ENCODE data around the gene NCAPD3. TPM values are rescaled to one million over a fixed set of nuclear protein-coding genes. Genes with fewer than 3 reads are reported as not detected.
A peak's percentile ranks its signal among the peaks of the same experiment; 100 is the strongest.

NCAPD3 gene
- polyA plus RNA-seq, 3 donors = 4.0 to 15.2 (median 6.0) TPM

DNA sequence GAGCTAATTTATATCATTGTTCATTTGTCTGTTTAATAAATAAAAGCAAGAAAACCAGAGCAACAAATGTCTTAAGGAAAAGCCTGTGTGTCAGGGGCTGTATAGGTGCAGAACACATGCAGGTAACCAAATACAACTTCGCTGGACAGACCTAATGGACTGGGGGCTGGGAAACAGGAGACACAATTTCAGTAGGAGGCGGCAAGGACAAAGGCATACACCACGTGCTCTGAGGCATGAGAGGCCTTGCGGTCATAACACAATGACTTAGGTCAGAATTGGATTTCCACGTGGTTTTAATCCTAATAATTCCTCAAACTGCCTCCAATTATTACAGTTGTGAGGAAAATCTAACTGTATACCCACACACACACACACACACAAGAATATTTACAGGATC, 43.7 kb upstream of the NCAPD3 start:
- H3K27ac Mint-ChIP-seq = no peak overlapping the region
- peak overlapping the region in 1 of 2 donors; percentile 75 for H3K4me3 Mint-ChIP-seq
- peaks cover 35% of the 10 kb centered on the region for H3K4me1 Mint-ChIP-seq
- intact Hi-C loops (cut with micrococcal nuclease) = no loop called here
- H3K36me3 Mint-ChIP-seq = peaks cover 25 to 33% of the 10 kb centered on the region in 2 donors
- no peaks in the 10 kb centered on the region for H4K20me1 ChIP-seq (ENCODE audit: insufficient read depth, low read length)
- H3K27me3 Mint-ChIP-seq (ENCODE audit: low read depth in 3 of 3) = peaks cover 61 to 71% (median 61%) of the 10 kb centered on the region in 3 donors
- no peak overlapping the region for H3K4me3 ChIP-seq (replicated peaks in 1 of 3; ENCODE audit: low read depth in 2 of 3, low read length in 3 of 3)
- no peak overlapping the region for H2AFZ ChIP-seq (ENCODE audit: insufficient read depth, low read depth, low read length, poor library complexity, severe bottlenecking)
- H3K4me2 ChIP-seq (replicated peaks; ENCODE audit: extremely low read depth, low read length, poor library complexity, severe bottlenecking) = no peak overlapping the region
- DNase-seq = no peak
- TF ChIP-seq, protein P1, sequence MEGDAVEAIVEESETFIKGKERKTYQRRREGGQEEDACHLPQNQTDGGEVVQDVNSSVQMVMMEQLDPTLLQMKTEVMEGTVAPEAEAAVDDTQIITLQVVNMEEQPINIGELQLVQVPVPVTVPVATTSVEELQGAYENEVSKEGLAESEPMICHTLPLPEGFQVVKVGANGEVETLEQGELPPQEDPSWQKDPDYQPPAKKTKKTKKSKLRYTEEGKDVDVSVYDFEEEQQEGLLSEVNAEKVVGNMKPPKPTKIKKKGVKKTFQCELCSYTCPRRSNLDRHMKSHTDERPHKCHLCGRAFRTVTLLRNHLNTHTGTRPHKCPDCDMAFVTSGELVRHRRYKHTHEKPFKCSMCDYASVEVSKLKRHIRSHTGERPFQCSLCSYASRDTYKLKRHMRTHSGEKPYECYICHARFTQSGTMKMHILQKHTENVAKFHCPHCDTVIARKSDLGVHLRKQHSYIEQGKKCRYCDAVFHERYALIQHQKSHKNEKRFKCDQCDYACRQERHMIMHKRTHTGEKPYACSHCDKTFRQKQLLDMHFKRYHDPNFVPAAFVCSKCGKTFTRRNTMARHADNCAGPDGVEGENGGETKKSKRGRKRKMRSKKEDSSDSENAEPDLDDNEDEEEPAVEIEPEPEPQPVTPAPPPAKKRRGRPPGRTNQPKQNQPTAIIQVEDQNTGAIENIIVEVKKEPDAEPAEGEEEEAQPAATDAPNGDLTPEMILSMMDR (IDR thresholded peaks at IDR 0.05) = no peak
- no peak overlapping the region for H3K9ac ChIP-seq (ENCODE audit: insufficient read depth, low read length, poor library complexity, severe bottlenecking)
- peaks cover 12 to 22% of the 10 kb centered on the region in 2 donors for H3K36me3 ChIP-seq (replicated peaks in 1 of 2; ENCODE audit: control insufficient read depth in 1 of 2, insufficient read depth in 2 of 2, low read length in 2 of 2)
- H3K9me3 Mint-ChIP-seq = peaks cover 0 to 2% (median 0%) of the 10 kb centered on the region in 7 donors
- 100% methylated on average over 4 of the region's 5 CpGs for WGBS (ENCODE audit: insufficient coverage)
- no peaks in the 10 kb centered on the region for H3K9me3 ChIP-seq (replicated peaks in 1 of 2; ENCODE audit: control insufficient read depth in 1 of 2, insufficient read depth in 1 of 2, low read length in 2 of 2)
- H3K79me2 ChIP-seq (ENCODE audit: insufficient read depth, low read length) = no peaks in the 10 kb centered on the region
- no peak overlapping the region for H3K27ac ChIP-seq (ENCODE audit: low read depth in 1 of 2, low read length in 2 of 2)
- peaks cover 19 to 66% of the 10 kb centered on the region in 2 donors for H3K27me3 ChIP-seq (ENCODE audit: control insufficient read depth in 2 of 2, insufficient read depth in 2 of 2, low read length in 2 of 2)
- H3K4me1 ChIP-seq (ENCODE audit: control insufficient read depth in 1 of 2, insufficient read depth in 2 of 2, low read length in 2 of 2) = peaks cover 16 to 25% of the 10 kb centered on the region in 2 donors

DNA sequence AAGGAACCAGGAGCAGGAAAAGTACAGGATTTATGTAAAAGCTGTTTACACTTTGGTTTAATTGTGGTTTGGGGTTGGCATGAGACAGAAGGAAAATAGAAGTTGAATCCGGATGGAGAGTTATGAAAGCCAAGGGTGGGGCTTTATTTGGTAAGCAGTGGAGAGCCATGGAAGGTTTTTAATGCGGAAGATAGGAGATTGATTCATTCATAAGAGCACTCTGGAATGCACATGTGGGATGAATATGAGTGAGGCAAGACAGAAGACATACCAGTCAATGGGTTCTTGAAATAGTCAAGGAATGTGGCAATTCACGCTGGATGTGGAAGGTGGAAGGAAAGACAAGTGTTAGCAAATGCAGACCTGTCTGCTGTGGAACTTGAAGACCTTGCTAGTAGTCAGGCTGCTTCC, 43.1 kb upstream of the NCAPD3 start:
- Histone ChIP-seq H3K9me3 (replicated peaks in 1 of 2; ENCODE audit: control insufficient read depth in 1 of 2, insufficient read depth in 1 of 2, low read length in 2 of 2) (no peaks in the 10 kb centered on the region), H3K4me2 (replicated peaks; ENCODE audit: extremely low read depth, low read length, poor library complexity, severe bottlenecking) (peak overlapping the region; percentile 30), H3K9ac (ENCODE audit: insufficient read depth, low read length, poor library complexity, severe bottlenecking) (no peak overlapping the region), H2AFZ (ENCODE audit: insufficient read depth, low read depth, low read length, poor library complexity, severe bottlenecking) (no peak overlapping the region), H4K20me1 (ENCODE audit: insufficient read depth, low read length) (no peaks in the 10 kb centered on the region), H3K79me2 (ENCODE audit: insufficient read depth, low read length) (no peaks in the 10 kb centered on the region), H3K4me3 (replicated peaks in 1 of 3; ENCODE audit: low read depth in 2 of 3, low read length in 3 of 3) (peak overlapping the region in 1 of 3 experiments; percentile 1), H3K27ac (ENCODE audit: low read depth in 1 of 2, low read length in 2 of 2) (no peak overlapping the region), H3K4me1 (ENCODE audit: control insufficient read depth in 1 of 2, insufficient read depth in 2 of 2, low read length in 2 of 2) (peaks cover 16 to 25% of the 10 kb centered on the region in 2 donors), H3K36me3 (replicated peaks in 1 of 2; ENCODE audit: control insufficient read depth in 1 of 2, insufficient read depth in 2 of 2, low read length in 2 of 2) (peaks cover 16 to 29% of the 10 kb centered on the region in 2 donors), H3K27me3 (ENCODE audit: control insufficient read depth in 2 of 2, insufficient read depth in 2 of 2, low read length in 2 of 2) (peaks cover 14 to 65% of the 10 kb centered on the region in 2 donors)
- H3K36me3 Mint-ChIP-seq = peaks cover 32 to 40% of the 10 kb centered on the region in 2 donors
- peak in 2 of 3 donors; percentile 15 to 77 for DNase-seq
- intact Hi-C loops (cut with micrococcal nuclease) = no loop called here
- peaks cover 0 to 2% (median 0%) of the 10 kb centered on the region in 7 donors for H3K9me3 Mint-ChIP-seq
- H3K4me3 Mint-ChIP-seq = peak overlapping the region in 1 of 2 donors; percentile 75
- H3K27me3 Mint-ChIP-seq (ENCODE audit: low read depth in 3 of 3) = peaks cover 55 to 71% (median 58%) of the 10 kb centered on the region in 3 donors
- peaks cover 39% of the 10 kb centered on the region for H3K4me1 Mint-ChIP-seq
- TF ChIP-seq, protein P1 (IDR thresholded peaks at IDR 0.05) = no peak
- peak overlapping the region in 4 of 7 donors; percentile 2 to 20 (median 8) for H3K27ac Mint-ChIP-seq
- WGBS (ENCODE audit: insufficient coverage) = 0% methylated on average over 3 of the region's 3 CpGs

Data from CD14-positive monocyte (primary cell).